Lung (tissue), 12 donors: ENCODE data around the gene TEAD1. TPM values are rescaled to one million over a fixed set of nuclear protein-coding genes. Genes with fewer than 3 reads are reported as not detected.

Experiments used
- ATAC-seq: fragments of 200-7000 bp; cut with Tn5 transposase; one replicate; pipeline ENCODE4 v1.9.1; 2020; ENCODE audit warnings: moderate number of reproducible peaks; ENCODE audit not compliant: insufficient read depth, low FRiP score
- DNase-seq, 3 donors: peaks; one replicate each; pipeline ENCODE4 v3.0.0-alpha.2; 2013 to 2017
- H3K27ac ChIP-seq, 2 donors: one replicate each; pipeline ENCODE4 v1.5.1; 2013; ENCODE audit warnings: mild to moderate bottlenecking in 2 of 2, moderate library complexity in 2 of 2, control low read depth in 1 of 2, inconsistent platforms in 1 of 2, low read depth in 1 of 2, low read length in 1 of 2
- H3K27me3 ChIP-seq, 3 donors: one replicate each; pipeline ENCODE4 v1.5.1; 2013; ENCODE audit warnings: low read length in 2 of 3; ENCODE audit not compliant: control insufficient read depth in 3 of 3, insufficient read depth in 3 of 3
- H3K36me3 ChIP-seq, 4 donors: one replicate each; pipeline ENCODE4 v1.5.1; 2013; ENCODE audit warnings: low read length in 4 of 4, mild to moderate bottlenecking in 1 of 4, moderate library complexity in 1 of 4; ENCODE audit not compliant: control insufficient read depth in 4 of 4, insufficient read depth in 4 of 4
- H3K4me1 ChIP-seq, 5 donors: one replicate each; pipeline ENCODE4 v1.5.1; 2013; ENCODE audit warnings: low read length in 5 of 5, mild to moderate bottlenecking in 2 of 5, moderate library complexity in 1 of 5; ENCODE audit not compliant: control insufficient read depth in 5 of 5, insufficient read depth in 5 of 5
- H3K4me3 ChIP-seq: one replicate; pipeline ENCODE4 v1.5.1; 2013; ENCODE audit warnings: mild to moderate bottlenecking, control low read depth, moderate library complexity
- H3K9ac ChIP-seq, 2 donors: one replicate each; pipeline ENCODE4 v1.5.1; 2013; ENCODE audit warnings: low read length in 2 of 2, control low read depth in 1 of 2; ENCODE audit not compliant: insufficient read depth in 1 of 2
- H3K9me3 ChIP-seq, 4 donors: one replicate each; pipeline ENCODE4 v1.5.1; 2013; ENCODE audit warnings: low read length in 3 of 4, mild to moderate bottlenecking in 1 of 4, moderate library complexity in 1 of 4; ENCODE audit not compliant: control insufficient read depth in 4 of 4, insufficient read depth in 3 of 4
- CTCF ChIP-seq: IDR thresholded peaks from 2 replicates; pipeline ENCODE4 v1.5.1; 2012; ENCODE audit warnings: mild to moderate bottlenecking; ENCODE audit errors: control extremely low read depth, extremely low read depth
- WGBS, 2 donors: extraction: QIAGEN DNeasy Blood & Tissue Kit; methylation state at CpG; one replicate each; pipeline ENCODE4 v1.1.7; 2013; 5-methylcytosine and 5-hydroxymethylcytosine counted together
- polyA plus RNA-seq, 2 donors: library from polyadenylated mRNA; stranded (reverse); fragments of 200-250 nt; gene quantifications; one replicate each; pipeline ENCODE4 v1.2.1, GENCODE V29; 2013
- total RNA-seq, 2 donors: library from RNA; depleted of rRNA in 1 of 2; stranded (reverse); fragments of >200 nt in 1 of 2; gene quantifications; one replicate each; pipeline ENCODE4 v1.2.1, GENCODE V29; 2014 to 2021
- donor health status: control.
- donor health status: control.
- donor health status: Bipolar disorder and iron deficiency.
- donor health status: healthy.
- donor health status: DM: yes; HTN: yes; CAD: no.

TEAD1 gene
- total and polyA plus RNA-seq, 4 donors: 7.7 to 141 (median 38.8) TPM

- Histone ChIP-seq H3K4me1 (peaks cover 0 to 6% (median 0%) of the 10 kb centered on the region in 5 donors), H3K27me3 (no peaks in the 10 kb centered on the region), H3K36me3 (no peaks in the 10 kb centered on the region), H3K27ac (no peak overlapping the region), H3K9ac (no peak overlapping the region), H3K9me3 (no peaks in the 10 kb centered on the region), H3K4me3 (no peak overlapping the region)
- no peak for TF ChIP-seq CTCF
- ATAC-seq (no peak), DNase-seq (peak in 1 of 3 donors; percentile 32)
- 79 to 84% methylated on average over 7 of the region's 7 CpGs for WGBS, 2 donors
Observed at GRCh38 chr11:12983336-12983735, 309.1 kb downstream of the TEAD1 start.

- no peak for TF ChIP-seq CTCF
- Histone ChIP-seq H3K4me1 (peaks cover 0 to 6% (median 0%) of the 10 kb centered on the region in 5 donors), H3K27ac (no peak overlapping the region), H3K36me3 (no peaks in the 10 kb centered on the region), H3K9ac (peak overlapping the region in 1 of 2 donors; percentile 24), H3K27me3 (no peaks in the 10 kb centered on the region), H3K9me3 (no peaks in the 10 kb centered on the region), H3K4me3 (no peak overlapping the region)
- DNase-seq (peak in 2 of 3 donors; percentile 26 to 48), ATAC-seq (no peak)
- WGBS, 2 donors: 86 to 91% methylated on average over 8 of the region's 8 CpGs
Observed at GRCh38 chr11:12986194-12986898, 312.1 kb downstream of the TEAD1 start.

DNA sequence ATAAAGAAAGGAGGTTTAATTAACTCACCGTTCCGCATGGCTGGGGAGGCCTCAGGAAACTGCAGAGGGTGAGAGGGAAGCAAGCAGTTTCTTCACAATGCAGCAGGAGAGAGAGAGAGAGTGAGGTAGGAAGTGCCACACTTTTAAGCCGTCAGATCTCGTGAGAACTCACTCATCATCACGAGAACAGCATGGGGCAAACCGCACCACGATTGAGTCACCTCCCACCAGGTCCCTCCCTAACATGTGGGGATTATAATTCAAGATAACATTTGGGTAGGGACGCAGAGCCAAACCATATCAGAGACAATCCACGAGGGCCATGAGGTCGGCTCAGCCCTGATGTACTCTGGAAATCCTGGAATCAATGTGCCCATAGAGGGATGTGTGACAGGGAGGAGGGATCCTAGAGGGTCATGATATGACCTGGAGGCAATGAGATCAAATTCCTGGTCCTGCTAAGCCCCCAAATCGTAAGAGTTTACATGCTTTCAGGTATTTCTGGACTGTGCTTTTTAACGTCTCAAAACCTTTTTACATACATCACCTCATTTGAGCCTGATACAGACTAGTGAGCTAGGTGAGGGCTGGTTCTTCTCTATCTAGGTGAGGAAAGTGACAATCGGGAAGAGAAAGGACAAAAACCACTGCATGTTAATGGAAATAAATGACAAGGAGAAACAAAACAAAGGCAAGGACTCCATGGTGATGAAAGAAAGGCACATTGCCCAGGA lies 315.4 kb downstream of the TEAD1 start:
- no peaks in the 10 kb centered on the region for H3K36me3 ChIP-seq
- H3K4me3 ChIP-seq: no peak overlapping the region
- DNase-seq: no peak
- H3K4me1 ChIP-seq: peaks cover 0 to 6% (median 0%) of the 10 kb centered on the region in 5 donors
- H3K9ac ChIP-seq: no peak overlapping the region
- TF ChIP-seq CTCF: no peak
- H3K27ac ChIP-seq: no peak overlapping the region
- H3K9me3 ChIP-seq: no peaks in the 10 kb centered on the region
- 67 to 69% methylated on average over 13 of the region's 13 CpGs for WGBS, 2 donors
- H3K27me3 ChIP-seq: no peaks in the 10 kb centered on the region
- no peak for ATAC-seq
